ENCODE measurements around the gene AGPAT3.

Gene AGPAT3

DNA sequence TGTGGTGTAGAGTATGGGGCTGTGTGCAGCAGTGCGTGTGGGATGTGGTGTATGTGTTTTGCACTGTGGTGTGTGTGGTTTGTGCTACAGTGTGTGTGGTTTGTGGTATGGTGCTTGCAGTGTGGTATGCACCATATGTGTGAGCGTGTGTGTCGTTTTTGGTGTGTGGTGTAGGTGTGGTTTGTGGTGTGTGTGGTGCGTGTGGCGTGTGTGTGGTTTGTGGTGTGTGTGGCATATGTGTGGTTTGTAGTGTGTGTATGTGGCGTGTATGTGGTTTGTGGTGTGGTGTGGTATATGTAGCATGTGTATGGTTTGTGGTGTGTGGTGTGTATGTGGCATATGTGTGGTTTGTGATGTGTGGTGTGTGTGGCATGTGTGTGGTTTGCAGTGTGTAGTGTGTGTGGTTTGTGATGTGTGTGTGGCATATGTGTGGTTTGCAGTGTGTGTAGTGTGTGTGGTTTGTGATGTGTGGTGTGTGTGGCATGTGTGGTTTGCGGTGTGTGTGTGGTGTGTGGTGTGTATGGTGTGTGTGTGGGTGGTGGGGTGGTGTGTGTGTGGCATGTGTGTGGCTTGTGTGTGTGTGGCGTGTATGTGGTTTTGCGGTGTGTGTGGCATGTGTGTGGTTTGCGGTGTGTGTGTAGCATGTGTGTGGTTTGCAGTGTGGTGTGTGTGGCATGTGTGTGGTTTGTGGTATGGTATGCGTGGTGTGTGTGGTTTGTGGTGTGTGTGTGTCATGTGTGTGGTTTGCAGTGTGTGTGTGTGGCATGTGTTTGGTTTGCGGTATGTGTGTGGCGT lies 93.5 kb downstream of the AGPAT3 start:
- Histone ChIP-seq H3K79me2 (ENCODE audit: control insufficient read depth, low read length) (peaks cover 6% of the 10 kb centered on the region), H3K4me2 (ENCODE audit: low read length) (peak overlapping the region; percentile 55), H3K27me3 (ENCODE audit: control insufficient read depth, low read length) (no peaks in the 10 kb centered on the region), H3K4me1 (ENCODE audit: control insufficient read depth, low read length) (peaks cover 28% of the 10 kb centered on the region), H3K4me3 (ENCODE audit: low read length) (peak overlapping the region; percentile 35; the same call in 1 of the 2 replicates), H3F3A (ENCODE audit: control insufficient read depth, insufficient read depth) (no peaks in the 10 kb centered on the region), H3K9me3 (ENCODE audit: control insufficient read depth, insufficient read depth, low read length) (no peaks in the 10 kb centered on the region), H3K27ac (ENCODE audit: low read depth, low read length) (no peak overlapping the region), H4K20me1 (ENCODE audit: control insufficient read depth, insufficient read depth, low read depth, low read length) (peaks cover 14% of the 10 kb centered on the region; the same call in 1 of the 2 replicates), H3K36me3 (ENCODE audit: control insufficient read depth, low read length) (peaks cover 8% of the 10 kb centered on the region), H3K9me2 (replicated peaks; ENCODE audit: control insufficient read depth, low read length) (no peaks in the 10 kb centered on the region)
- TF ChIP-seq EZH2phosphoT487 (IDR thresholded peaks at IDR 0.05; ENCODE audit: borderline replicate concordance, low read length) (no peak), CTCF (IDR thresholded peaks at IDR 0.05; ENCODE audit: low read depth, low read length, poor library complexity, severe bottlenecking) (no peak)

DNA sequence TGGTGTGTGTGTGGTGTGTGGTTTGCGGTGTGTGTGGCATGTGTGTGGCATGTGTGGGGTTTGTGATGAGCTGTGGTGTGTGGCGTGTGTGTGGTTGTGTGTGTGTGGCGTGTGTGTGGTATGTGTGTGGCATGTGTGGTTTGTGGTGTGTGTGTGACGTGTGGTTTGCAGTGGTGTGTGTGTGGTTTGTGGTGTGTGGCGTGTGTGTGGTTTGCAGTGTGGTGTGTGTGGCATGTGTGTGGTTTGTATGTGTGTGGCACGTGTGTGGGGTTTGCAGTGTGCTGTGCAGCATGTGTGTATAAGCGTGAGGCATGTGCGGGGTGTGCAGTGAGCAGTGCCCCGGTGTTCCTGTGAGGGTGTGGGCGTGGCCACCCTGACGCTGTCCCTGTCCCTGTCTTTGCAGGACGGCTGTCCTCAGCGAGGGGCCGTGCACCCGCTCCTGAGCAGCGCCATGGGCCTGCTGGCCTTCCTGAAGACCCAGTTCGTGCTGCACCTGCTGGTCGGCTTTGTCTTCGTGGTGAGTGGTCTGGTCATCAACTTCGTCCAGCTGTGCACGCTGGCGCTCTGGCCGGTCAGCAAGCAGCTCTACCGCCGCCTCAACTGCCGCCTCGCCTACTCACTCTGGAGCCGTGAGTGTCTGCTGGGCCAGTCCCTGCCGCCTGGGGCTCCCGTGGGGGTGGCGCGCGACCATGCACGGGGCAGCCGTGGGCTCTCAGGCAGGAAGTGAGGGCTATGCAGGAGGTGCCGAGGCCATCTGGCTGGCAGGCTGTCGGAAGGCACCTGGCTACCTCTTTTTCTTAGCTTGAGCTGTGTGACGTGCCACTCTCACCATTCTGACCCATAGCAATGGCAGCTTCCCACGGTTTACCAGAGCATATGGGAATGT lies 94.5 kb downstream of the AGPAT3 start:
- H3K4me1 ChIP-seq (ENCODE audit: control insufficient read depth, low read length), result peaks cover 28% of the 10 kb centered on the region
- no peaks in the 10 kb centered on the region for H3K9me3 ChIP-seq (ENCODE audit: control insufficient read depth, insufficient read depth, low read length)
- TF ChIP-seq CTCF (IDR thresholded peaks at IDR 0.05; ENCODE audit: low read depth, low read length, poor library complexity, severe bottlenecking) (no peak), EZH2phosphoT487 (IDR thresholded peaks at IDR 0.05; ENCODE audit: borderline replicate concordance, low read length) (no peak)
- peaks cover 14% of the 10 kb centered on the region; the same call in 1 of the 2 replicates for H4K20me1 ChIP-seq (ENCODE audit: control insufficient read depth, insufficient read depth, low read depth, low read length)
- no peak overlapping the region for H3K4me2 ChIP-seq (ENCODE audit: low read length)
- no peaks in the 10 kb centered on the region for H3F3A ChIP-seq (ENCODE audit: control insufficient read depth, insufficient read depth)
- H3K4me3 ChIP-seq (ENCODE audit: low read length), result no peak overlapping the region
- peaks cover 6% of the 10 kb centered on the region for H3K79me2 ChIP-seq (ENCODE audit: control insufficient read depth, low read length)
- H3K9me2 ChIP-seq (replicated peaks; ENCODE audit: control insufficient read depth, low read length), result no peaks in the 10 kb centered on the region
- H3K27me3 ChIP-seq (ENCODE audit: control insufficient read depth, low read length), result no peaks in the 10 kb centered on the region
- peaks cover 8% of the 10 kb centered on the region for H3K36me3 ChIP-seq (ENCODE audit: control insufficient read depth, low read length)
- H3K27ac ChIP-seq (ENCODE audit: low read depth, low read length), result no peak overlapping the region

DNA sequence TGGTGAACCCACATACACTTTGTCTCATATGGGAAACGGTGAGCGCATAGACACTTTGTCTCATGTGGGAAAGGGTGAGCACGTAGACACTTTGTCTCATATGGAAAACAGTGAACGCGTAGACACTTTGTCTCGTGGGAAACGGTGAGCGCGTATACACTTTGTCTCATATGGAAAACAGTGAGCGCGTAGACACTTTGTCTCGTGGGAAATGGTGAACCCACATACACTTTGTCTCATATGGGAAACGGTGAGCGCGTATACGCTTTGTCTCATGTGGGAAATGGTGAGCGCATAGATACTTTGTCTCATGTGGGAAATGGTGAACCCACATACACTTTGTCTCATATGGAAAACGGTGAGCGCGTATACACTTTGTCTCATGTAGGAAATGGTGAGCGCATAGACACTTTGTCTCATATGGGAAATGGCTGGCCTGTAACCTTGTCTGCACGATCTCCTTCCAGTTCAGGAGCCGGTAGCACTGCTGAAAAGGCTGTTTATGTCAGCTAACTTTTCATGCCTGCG lies 96.4 kb downstream of the AGPAT3 start:
- no peak overlapping the region for H3K27ac ChIP-seq (ENCODE audit: low read depth, low read length)
- H3K9me2 ChIP-seq (replicated peaks; ENCODE audit: control insufficient read depth, low read length), result no peaks in the 10 kb centered on the region
- no peaks in the 10 kb centered on the region for H3K27me3 ChIP-seq (ENCODE audit: control insufficient read depth, low read length)
- peaks cover 14% of the 10 kb centered on the region; the same call in 1 of the 2 replicates for H4K20me1 ChIP-seq (ENCODE audit: control insufficient read depth, insufficient read depth, low read depth, low read length)
- peaks cover 28% of the 10 kb centered on the region for H3K4me1 ChIP-seq (ENCODE audit: control insufficient read depth, low read length)
- peaks cover 8% of the 10 kb centered on the region for H3K36me3 ChIP-seq (ENCODE audit: control insufficient read depth, low read length)
- H3K9me3 ChIP-seq (ENCODE audit: control insufficient read depth, insufficient read depth, low read length), result no peaks in the 10 kb centered on the region
- no peak overlapping the region for H3K4me2 ChIP-seq (ENCODE audit: low read length)
- H3K79me2 ChIP-seq (ENCODE audit: control insufficient read depth, low read length), result peaks cover 6% of the 10 kb centered on the region
- TF ChIP-seq EZH2phosphoT487 (IDR thresholded peaks at IDR 0.05; ENCODE audit: borderline replicate concordance, low read length) (no peak), CTCF (IDR thresholded peaks at IDR 0.05; ENCODE audit: low read depth, low read length, poor library complexity, severe bottlenecking) (no peak)
- no peaks in the 10 kb centered on the region for H3F3A ChIP-seq (ENCODE audit: control insufficient read depth, insufficient read depth)
- H3K4me3 ChIP-seq (ENCODE audit: low read length), result no peak overlapping the region
